ENCODE data around the gene PLEKHG5. TPM values are rescaled to one million over a fixed set of nuclear protein-coding genes. Genes with fewer than 3 reads are reported as not detected.

PLEKHG5 gene
- total and polyA plus RNA-seq, 4 experiments from 2014 or later: 1.7 to 11.8 (median 6.2) TPM

DNA sequence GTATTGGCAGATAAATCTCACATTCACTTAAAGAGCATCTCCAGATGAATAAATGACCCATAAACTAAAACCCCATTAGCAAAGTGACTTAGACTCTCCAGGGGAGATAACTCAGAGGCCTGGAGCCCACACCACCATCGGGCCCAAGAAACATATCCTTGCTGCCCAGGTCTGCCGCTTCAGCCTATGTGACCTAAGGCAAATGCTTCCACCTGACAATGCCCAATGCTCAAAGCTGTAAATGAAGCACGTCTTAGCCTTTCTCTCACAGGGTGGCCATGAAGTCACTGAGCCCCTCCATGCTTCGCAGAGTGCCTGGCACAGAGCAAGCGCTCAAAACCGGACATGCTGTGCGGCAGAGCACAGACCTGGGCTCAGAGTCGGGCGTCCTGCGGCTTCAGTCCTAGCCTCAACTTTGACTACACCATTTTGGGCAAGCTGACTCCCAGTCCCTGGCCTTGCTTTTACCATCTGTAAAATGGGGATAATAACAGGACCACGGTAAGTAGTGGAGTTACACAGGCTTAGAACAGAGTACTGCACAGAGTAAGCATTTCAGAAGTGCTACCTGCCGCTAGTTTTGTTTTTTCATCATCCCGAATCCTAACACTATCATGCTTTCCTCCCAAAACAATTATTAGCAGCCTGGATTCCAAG lies 39.2 kb upstream of the PLEKHG5 start:
- peaks cover 35 to 73% of the 10 kb centered on the region in 2 donors for H3K36me3 Mint-ChIP-seq
- intact Hi-C loops (cut with micrococcal nuclease): no loop called here
- H3K36me3 ChIP-seq (ENCODE audit: insufficient read depth, low read length): peaks cover 63% of the 10 kb centered on the region

GRCh38 chr1:6528492-6528891 lies 37.0 kb upstream of the PLEKHG5 start:
- Mint-ChIP-seq H3K27ac (peak overlapping the region in 2 of 7 donors; percentile 59 to 73), H3K9me3 (no peaks in the 10 kb centered on the region), H3K4me3 (no peak overlapping the region), H3K4me1 (peaks cover 0 to 4% (median 2%) of the 10 kb centered on the region in 4 donors), H3K27me3 (no peaks in the 10 kb centered on the region), H3K36me3 (peaks cover 43 to 77% of the 10 kb centered on the region in 2 donors)
- Histone ChIP-seq H3K4me3 (ENCODE audit: low read length in 2 of 2) (no peak overlapping the region), H3K36me3 (ENCODE audit: insufficient read depth, low read length) (peaks cover 61% of the 10 kb centered on the region), H3K9me3 (ENCODE audit: control insufficient read depth in 1 of 2, low read length in 2 of 2) (no peaks in the 10 kb centered on the region), H3K27ac (ENCODE audit: low read depth, low read length) (no peak overlapping the region), H3K27me3 (ENCODE audit: insufficient read depth, low read length) (no peaks in the 10 kb centered on the region), H3K4me1 (ENCODE audit: insufficient read depth, low read length) (no peaks in the 10 kb centered on the region)
- no peak for DNase-seq
- CTCF ChIA-PET (ENCODE audit: partially characterized antibody): interaction anchor here (0.8 to 1.5 kb wide), 2 partner anchors 30 to 119 kb away, joined by 4 to 5 read pairs; no protein-coding TSS in a partner anchor
- POLR2A ChIA-PET (ENCODE audit: partially characterized antibody): no interaction called here
- intact Hi-C loops (cut with micrococcal nuclease): no loop called here

More for the DNA sequence above, 39.2 kb upstream of the PLEKHG5 start:
- Histone ChIP-seq H3K4me3 (ENCODE audit: low read length in 2 of 2) (no peak overlapping the region), H3K27ac (ENCODE audit: low read depth, low read length) (no peak overlapping the region), H3K27me3 (ENCODE audit: insufficient read depth, low read length) (no peaks in the 10 kb centered on the region), H3K9me3 (ENCODE audit: control insufficient read depth in 1 of 2, low read length in 2 of 2) (no peaks in the 10 kb centered on the region), H3K4me1 (ENCODE audit: insufficient read depth, low read length) (no peaks in the 10 kb centered on the region)
- Mint-ChIP-seq H3K27me3 (no peaks in the 10 kb centered on the region), H3K4me3 (no peak overlapping the region), H3K27ac (no peak overlapping the region), H3K4me1 (peaks cover 0 to 6% (median 4%) of the 10 kb centered on the region in 4 donors), H3K9me3 (no peaks in the 10 kb centered on the region)
- POLR2A ChIA-PET (ENCODE audit: partially characterized antibody): no interaction called here
- DNase-seq: no peak
- CTCF ChIA-PET (ENCODE audit: partially characterized antibody): no interaction called here

- Mint-ChIP-seq H3K27ac (peak overlapping the region in 2 of 7 donors; percentile 6 to 22), H3K4me1 (peaks cover 0 to 4% (median 2%) of the 10 kb centered on the region in 4 donors), H3K36me3 (peaks cover 32 to 59% of the 10 kb centered on the region in 2 donors), H3K9me3 (no peaks in the 10 kb centered on the region), H3K27me3 (no peaks in the 10 kb centered on the region), H3K4me3 (no peak overlapping the region)
- no peaks in the 10 kb centered on the region for H3K9me3 ChIP-seq (ENCODE audit: control insufficient read depth in 1 of 2, low read length in 2 of 2)
- intact Hi-C loops (cut with micrococcal nuclease): no loop called here
- POLR2A ChIA-PET (ENCODE audit: partially characterized antibody): interaction anchor here (2.0 kb wide), 1 partner anchor 19 kb away, joined by 6 read pairs; no protein-coding TSS in a partner anchor
- CTCF ChIA-PET (ENCODE audit: partially characterized antibody): interaction anchor here (1.2 to 2.6 kb wide), 3 partner anchors 10 to 39 kb away, joined by 3 to 9 read pairs (median 3); no protein-coding TSS in a partner anchor
- H3K36me3 ChIP-seq (ENCODE audit: insufficient read depth, low read length): peaks cover 39% of the 10 kb centered on the region
- H3K27me3 ChIP-seq (ENCODE audit: insufficient read depth, low read length): no peaks in the 10 kb centered on the region
- H3K4me1 ChIP-seq (ENCODE audit: insufficient read depth, low read length): no peaks in the 10 kb centered on the region
- no peak overlapping the region for H3K27ac ChIP-seq (ENCODE audit: low read depth, low read length)
- no peak overlapping the region for H3K4me3 ChIP-seq (ENCODE audit: low read length in 2 of 2)
- no peak for DNase-seq
These were observed 34.8 kb upstream of the PLEKHG5 start for GRCh38 chr1:6526316-6526715.

GRCh38 chr1:6523566-6523965 lies 32.1 kb upstream of the PLEKHG5 start:
- no peak overlapping the region for H3K4me3 Mint-ChIP-seq
- Histone ChIP-seq H3K9me3 (ENCODE audit: control insufficient read depth in 1 of 2, low read length in 2 of 2) (no peaks in the 10 kb centered on the region), H3K4me3 (ENCODE audit: low read length in 2 of 2) (no peak overlapping the region), H3K36me3 (ENCODE audit: insufficient read depth, low read length) (peaks cover 26% of the 10 kb centered on the region), H3K27ac (ENCODE audit: low read depth, low read length) (no peak overlapping the region), H3K27me3 (ENCODE audit: insufficient read depth, low read length) (no peaks in the 10 kb centered on the region), H3K4me1 (ENCODE audit: insufficient read depth, low read length) (no peaks in the 10 kb centered on the region)
- intact Hi-C loops (cut with micrococcal nuclease): no loop called here
- H3K27me3 Mint-ChIP-seq: no peaks in the 10 kb centered on the region
- no peak for DNase-seq
- H3K27ac Mint-ChIP-seq: peak overlapping the region in 4 of 7 donors; percentile 11 to 52 (median 38)
- H3K4me1 Mint-ChIP-seq: peaks cover 0 to 4% (median 2%) of the 10 kb centered on the region in 4 donors
- H3K9me3 Mint-ChIP-seq: no peaks in the 10 kb centered on the region
- CTCF ChIA-PET (ENCODE audit: partially characterized antibody): interaction anchor here (0.7 to 5.1 kb wide), 7 partner anchors 10 to 38 kb away, joined by 3 to 34 read pairs (median 4); partner anchors contain the start of genes NOL9, PLEKHG5 and TAS1R1
- POLR2A ChIA-PET (ENCODE audit: partially characterized antibody): interaction anchor here (1.0 to 1.4 kb wide), 2 partner anchors 27 to 31 kb away, joined by 3 to 5 read pairs; partner anchors contain the start of genes NOL9 and TAS1R1
- H3K36me3 Mint-ChIP-seq: peaks cover 31 to 43% of the 10 kb centered on the region in 2 donors

DNA sequence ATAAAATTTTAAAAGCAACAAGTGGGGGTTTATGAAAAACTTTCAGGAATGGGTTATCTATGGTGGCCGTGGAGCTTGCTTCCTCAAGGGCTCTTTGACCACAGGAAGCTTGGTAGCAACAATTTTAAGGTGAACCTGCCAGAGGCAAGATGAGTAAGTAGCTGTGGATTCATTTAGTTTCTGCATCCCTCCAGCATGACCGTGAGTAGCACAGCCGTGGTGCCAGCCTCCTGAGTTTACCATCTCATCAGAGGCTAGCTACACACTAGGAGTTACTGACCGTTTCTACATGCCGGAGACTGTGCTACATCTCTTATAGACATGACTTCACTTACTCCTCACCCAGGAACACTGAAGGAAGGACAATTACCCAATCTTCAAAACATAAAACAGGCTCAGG lies 30.1 kb upstream of the PLEKHG5 start:
- intact Hi-C loops (cut with micrococcal nuclease): no loop called here
- Histone ChIP-seq H3K4me3 (ENCODE audit: low read length in 2 of 2) (no peak overlapping the region), H3K27me3 (ENCODE audit: insufficient read depth, low read length) (no peaks in the 10 kb centered on the region), H3K4me1 (ENCODE audit: insufficient read depth, low read length) (no peaks in the 10 kb centered on the region), H3K27ac (ENCODE audit: low read depth, low read length) (no peak overlapping the region), H3K36me3 (ENCODE audit: insufficient read depth, low read length) (peaks cover 15% of the 10 kb centered on the region), H3K9me3 (ENCODE audit: control insufficient read depth in 1 of 2, low read length in 2 of 2) (no peaks in the 10 kb centered on the region)
- Mint-ChIP-seq H3K9me3 (no peaks in the 10 kb centered on the region), H3K27ac (peak overlapping the region in 6 of 7 donors; percentile 8 to 64 (median 36)), H3K27me3 (no peaks in the 10 kb centered on the region), H3K36me3 (peaks cover 21 to 27% of the 10 kb centered on the region in 2 donors), H3K4me3 (no peak overlapping the region), H3K4me1 (peaks cover 0 to 4% (median 2%) of the 10 kb centered on the region in 4 donors)
- no peak for DNase-seq
- CTCF ChIA-PET (ENCODE audit: partially characterized antibody): interaction anchor here (0.7 to 5.1 kb wide), 8 partner anchors 13 to 125 kb away, joined by 3 to 34 read pairs (median 5); partner anchors contain the start of genes NOL9, PLEKHG5 and TAS1R1
- POLR2A ChIA-PET (ENCODE audit: partially characterized antibody): interaction anchor here (0.7 to 1.2 kb wide), 2 partner anchors 33 to 82 kb away, joined by 3 to 5 read pairs; partner anchors contain the start of genes KLHL21, NOL9 and TAS1R1

GRCh38 chr1:6519935-6520671 lies 28.6 kb upstream of the PLEKHG5 start:
- peaks cover 0 to 4% (median 2%) of the 10 kb centered on the region in 4 donors for H3K4me1 Mint-ChIP-seq
- H3K27ac Mint-ChIP-seq: peak overlapping the region in 4 of 7 donors; percentile 15 to 81 (median 42)
- Histone ChIP-seq H3K36me3 (ENCODE audit: insufficient read depth, low read length) (peaks cover 1% of the 10 kb centered on the region), H3K4me3 (ENCODE audit: low read length in 2 of 2) (no peak overlapping the region), H3K27ac (ENCODE audit: low read depth, low read length) (no peak overlapping the region), H3K9me3 (ENCODE audit: control insufficient read depth in 1 of 2, low read length in 2 of 2) (no peaks in the 10 kb centered on the region), H3K4me1 (ENCODE audit: insufficient read depth, low read length) (no peaks in the 10 kb centered on the region), H3K27me3 (ENCODE audit: insufficient read depth, low read length) (no peaks in the 10 kb centered on the region)
- H3K9me3 Mint-ChIP-seq: no peaks in the 10 kb centered on the region
- no peak for DNase-seq
- ChIA-PET POLR2A (ENCODE audit: partially characterized antibody) (interaction anchor here (0.6 kb wide), 1 partner anchor 121 kb away, joined by 3 read pairs; no protein-coding TSS in a partner anchor), CTCF (ENCODE audit: partially characterized antibody) (interaction anchor here (1.7 to 4.2 kb wide), 2 partner anchors 29 to 34 kb away, joined by 6 to 19 read pairs; partner anchors contain the start of gene PLEKHG5)
- intact Hi-C loops (cut with micrococcal nuclease): no loop called here
- H3K36me3 Mint-ChIP-seq: peaks cover 9 to 13% of the 10 kb centered on the region in 2 donors
- H3K27me3 Mint-ChIP-seq: no peaks in the 10 kb centered on the region
- no peak overlapping the region for H3K4me3 Mint-ChIP-seq

All from CD4-positive, alpha-beta memory T cell (primary cell).